Astrocyte (in vitro differentiated cells and primary cell): ENCODE measurements around the gene PPP2R5C.

Source experiments
- CTCF ChIP-seq: IDR thresholded peaks from 2 replicates; pipeline ENCODE4 v1.5.1; 2011; ENCODE audit warnings: low read depth, mild to moderate bottlenecking, inconsistent platforms, low read length, moderate library complexity; ENCODE audit not compliant: insufficient read depth
- EZH2 ChIP-seq: IDR thresholded peaks from 2 replicates; pipeline ENCODE4 v1.6.1; 2012; ENCODE audit warnings: mild to moderate bottlenecking, low read length, inconsistent platforms; ENCODE audit not compliant: insufficient read depth

- TF ChIP-seq CTCF: no peak
- no peak for TF ChIP-seq EZH2
These were observed 24.9 kb upstream of the PPP2R5C start for GRCh38 chr14:101736585-101736984.
